GM21619 (cell line): ENCODE results near the gene HECTD4.

ENCODE experiments used
- ATAC-seq: cut with Tn5 transposase; IDR thresholded peaks from one replicate; pipeline ENCODE4 v1.9.1; 2021; ENCODE audit not compliant: unreplicated experiment

HECTD4 gene

GRCh38 chr12:112183141-112184021 is 198.8 kb downstream of the HECTD4 start:
- ATAC-seq, result no peak

DNA sequence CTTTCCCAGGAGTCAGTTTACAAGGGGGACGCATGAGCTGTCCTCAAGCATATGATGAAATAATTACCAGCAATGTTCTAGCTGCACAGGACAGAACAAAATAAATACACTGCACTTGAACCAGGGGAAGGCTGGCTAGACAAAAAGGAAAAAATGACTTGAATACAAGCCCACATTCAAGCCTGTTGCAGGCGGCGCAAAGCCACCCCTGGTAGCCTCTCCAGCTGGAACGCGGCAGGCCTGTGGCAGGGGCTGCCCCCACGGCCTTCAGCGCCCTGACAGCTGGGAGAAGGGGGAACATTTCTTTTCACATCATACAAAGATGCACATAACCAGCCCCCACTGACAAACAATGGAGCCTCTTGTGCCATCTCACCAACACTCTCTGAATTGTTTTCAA is 199.7 kb downstream of the HECTD4 start:
- no peak for ATAC-seq

GRCh38 chr12:112180422-112180821 is 201.8 kb downstream of the HECTD4 start:
- no peak for ATAC-seq

DNA sequence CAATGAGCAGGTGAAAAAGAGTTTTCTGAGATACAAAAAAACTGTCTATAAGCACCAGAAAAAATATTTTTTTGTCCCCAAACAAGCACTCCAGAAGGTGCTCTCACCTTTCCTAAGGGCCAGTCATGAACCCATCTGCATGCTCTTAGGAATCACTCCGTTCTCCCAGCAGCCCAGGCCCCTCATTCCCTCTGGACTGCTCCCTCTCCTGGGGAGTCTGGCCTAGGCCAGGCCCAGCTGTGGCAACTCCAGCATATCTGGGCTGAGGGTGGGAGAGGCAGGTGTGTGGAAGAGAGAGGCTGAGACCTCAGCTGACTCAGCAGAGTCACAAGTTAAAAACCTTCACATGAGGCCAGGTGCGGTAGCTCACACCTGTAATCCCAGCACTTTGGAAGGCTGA is 202.3 kb downstream of the HECTD4 start:
- no peak for ATAC-seq

DNA sequence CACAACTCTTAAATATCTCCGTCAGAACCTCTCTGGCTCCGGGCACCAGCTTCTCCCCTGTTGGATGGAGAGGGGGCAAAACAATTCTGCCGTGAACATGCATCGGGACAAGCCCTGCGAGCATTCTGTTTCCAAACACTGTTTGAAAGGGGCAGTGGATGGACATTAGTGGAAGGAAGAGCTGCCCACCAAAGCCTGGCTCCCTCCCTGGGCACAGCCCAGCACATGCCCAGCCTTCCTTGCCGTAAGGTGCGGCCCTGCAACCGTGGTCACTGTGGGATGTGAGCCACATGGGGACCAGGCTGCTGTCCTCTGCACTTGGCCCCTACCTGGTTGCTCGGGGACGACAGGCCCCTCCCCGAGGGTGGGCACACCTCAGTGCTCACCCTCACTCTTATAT is 202.9 kb downstream of the HECTD4 start:
- ATAC-seq, result no peak

DNA sequence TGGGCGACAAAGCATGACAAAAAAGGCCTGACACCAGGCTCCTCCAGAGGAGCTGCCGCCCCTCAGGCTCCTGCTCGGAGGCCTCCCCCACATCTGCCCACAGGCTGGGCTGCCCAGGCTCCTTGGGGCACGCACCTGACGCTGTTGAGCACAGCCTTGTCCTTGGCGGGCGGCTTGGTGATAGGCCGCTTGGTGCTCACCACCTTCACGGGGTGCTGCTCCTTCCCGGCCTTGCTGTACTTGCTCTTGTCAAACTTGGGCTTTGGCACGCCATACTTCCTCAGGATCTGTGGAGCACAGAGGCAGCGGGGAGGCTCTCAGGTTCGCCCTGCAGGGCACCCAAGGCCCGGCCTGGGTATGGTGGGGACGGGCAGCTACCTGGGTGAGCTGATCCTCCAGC is 203.4 kb downstream of the HECTD4 start:
- no peak for ATAC-seq

GRCh38 chr12:112176321-112177010 is 205.8 kb downstream of the HECTD4 start:
- ATAC-seq, result no peak

- ATAC-seq, result no peak
These were observed 206.7 kb downstream of the HECTD4 start for GRCh38 chr12:112175361-112176155.

DNA sequence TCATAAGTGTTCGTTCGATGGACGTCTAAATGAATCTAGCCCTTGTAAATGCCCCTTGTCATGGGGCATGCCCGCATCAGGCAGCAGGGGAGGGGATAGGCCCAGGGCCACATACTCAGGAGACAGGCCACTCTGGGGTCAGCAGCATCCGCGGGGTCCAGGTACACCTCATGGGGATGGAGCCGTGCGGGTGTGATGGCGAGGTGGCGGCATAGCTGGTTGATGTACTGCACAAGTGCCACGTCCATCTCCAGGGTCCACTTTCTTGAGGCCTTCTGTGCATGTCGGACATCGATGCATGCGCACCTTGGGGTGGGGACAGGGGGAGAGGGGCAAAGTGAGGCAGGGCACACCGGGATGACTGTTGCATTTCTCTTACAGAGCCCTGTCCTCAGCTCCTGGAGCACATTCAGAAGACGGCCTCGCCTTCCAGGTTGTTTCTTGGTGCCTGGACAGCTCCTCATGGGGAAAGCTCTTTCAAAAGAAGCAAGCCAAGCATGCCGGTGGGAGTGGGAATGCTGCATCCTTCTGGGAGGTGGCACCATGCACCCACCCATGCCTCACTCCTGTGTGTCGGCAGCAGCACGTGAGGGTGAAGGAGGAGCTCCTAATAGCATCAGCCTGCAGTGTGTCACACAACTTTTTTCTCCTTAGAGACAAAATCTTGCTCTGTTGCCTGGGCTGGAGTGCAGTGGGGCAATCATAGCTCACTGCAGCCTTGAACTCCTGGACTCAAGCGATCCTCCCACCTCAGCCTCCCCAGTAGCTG is 209.5 kb downstream of the HECTD4 start:
- ATAC-seq, result no peak

DNA sequence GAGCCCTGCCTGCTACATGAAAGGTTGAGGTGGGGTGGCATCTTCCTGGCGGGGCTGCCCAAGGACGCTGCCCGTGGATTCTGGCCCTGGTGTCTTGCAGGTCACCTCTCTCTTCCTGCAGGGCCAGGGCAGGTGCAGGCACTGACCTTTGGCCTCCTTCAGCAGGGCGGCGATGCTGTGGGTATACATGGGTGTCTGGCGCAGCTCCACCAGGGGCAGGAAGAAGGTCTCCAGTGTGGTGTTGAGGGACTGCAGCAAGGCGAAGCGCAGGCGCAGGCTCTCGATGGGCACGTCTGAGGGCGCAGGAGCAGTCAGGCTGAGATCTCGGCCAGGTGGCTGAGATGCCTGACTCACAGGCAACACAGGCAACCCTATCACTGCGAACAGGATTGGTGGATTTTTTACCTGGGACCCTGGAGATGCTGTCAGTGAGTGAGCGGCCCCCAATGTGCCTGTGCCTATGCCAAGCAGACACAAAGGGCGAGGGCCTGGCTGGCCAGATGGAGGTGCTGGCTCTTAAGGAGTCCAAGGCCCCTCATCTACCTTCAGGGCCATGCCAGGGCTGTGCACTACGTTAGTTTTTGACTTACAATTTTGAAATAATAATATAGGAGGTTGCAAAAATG is 211.1 kb downstream of the HECTD4 start:
- no peak for ATAC-seq

- no peak for ATAC-seq
These were observed 211.9 kb downstream of the HECTD4 start for GRCh38 chr12:112170376-112170775.

- ATAC-seq, result no peak
These were observed 212.3 kb downstream of the HECTD4 start for GRCh38 chr12:112169966-112170365.

- ATAC-seq, result no peak
These were observed 212.9 kb downstream of the HECTD4 start for GRCh38 chr12:112169161-112169872.

DNA sequence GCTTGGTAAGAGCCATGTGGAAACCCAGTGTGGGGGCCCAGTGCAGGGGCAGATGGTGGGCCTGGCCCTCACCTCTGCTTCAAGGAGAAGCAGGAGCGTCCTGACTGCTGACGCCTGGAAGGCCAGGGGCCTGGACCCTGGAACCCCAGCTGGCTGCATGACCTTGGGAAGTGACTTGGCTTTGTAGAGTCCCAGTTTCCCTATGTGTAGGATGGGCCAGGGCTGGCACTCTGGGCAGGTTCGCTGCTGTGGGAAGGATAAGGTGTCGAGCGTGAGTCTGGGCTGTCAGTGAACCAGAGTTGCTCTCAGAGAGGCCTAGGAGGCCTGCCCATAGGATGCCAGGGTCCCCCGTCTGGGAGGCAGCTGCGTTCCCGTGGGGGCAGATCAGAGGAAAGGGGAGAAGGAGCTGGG is 213.7 kb downstream of the HECTD4 start:
- no peak for ATAC-seq

DNA sequence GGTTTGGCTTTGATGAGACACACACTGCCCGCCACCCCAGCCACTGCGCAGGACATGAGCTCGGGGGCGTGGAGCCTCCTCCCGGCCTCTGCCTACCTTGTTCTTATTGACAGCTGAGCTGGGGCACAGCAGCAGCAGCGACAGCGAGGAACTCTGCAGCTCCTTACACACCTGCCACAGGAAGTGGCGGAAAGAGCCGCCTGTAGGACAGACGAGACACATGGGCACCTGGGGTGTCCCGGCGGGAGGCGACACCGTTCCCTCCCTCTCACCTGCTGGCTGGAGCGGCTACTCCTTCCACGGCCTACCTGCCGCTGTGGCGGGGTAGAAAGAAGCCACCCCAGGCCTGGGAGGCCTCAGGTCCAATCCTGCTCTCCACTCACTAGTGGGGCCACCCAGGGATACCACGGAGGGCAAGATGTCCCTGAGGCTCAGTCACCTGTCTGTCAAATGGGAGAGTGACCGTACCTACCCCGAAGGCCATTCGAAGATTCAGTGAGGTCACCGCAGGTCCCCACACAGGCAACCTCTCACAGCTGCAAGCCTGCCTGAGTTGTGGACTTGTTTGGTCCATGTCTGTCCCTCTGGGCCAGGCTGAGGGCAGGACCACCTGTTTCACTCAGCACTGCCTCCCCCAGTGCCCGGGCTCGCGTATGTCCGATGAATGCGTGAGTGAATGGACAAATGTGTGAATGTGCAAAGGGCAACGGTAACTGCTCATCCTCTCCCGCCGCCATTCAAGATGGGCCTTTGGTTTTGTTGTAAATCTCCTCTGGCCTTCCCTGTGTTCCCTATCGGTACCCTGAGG is 214.3 kb downstream of the HECTD4 start:
- ATAC-seq, result no peak

DNA sequence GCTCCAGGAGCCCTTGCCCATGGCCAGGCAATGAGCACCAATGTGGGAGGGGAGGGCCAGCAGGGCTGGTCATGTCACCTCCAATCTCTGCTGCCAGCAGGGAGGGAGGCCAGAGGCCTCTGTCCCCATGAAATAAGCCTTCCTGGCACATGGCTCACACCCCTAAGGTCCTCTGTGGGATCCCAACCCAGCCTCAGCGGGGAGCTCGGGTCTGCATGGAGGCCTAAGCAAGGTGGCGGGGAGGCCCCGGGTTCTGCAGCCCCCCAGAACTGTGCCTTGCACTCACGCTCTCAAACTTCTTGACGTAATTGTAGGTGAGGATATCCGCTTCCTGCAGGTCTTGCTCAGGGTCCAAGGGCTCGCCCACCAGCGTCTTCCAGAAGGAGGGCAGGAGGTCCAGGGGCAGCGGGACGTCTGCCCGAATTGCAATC is 215.2 kb downstream of the HECTD4 start:
- no peak for ATAC-seq

DNA sequence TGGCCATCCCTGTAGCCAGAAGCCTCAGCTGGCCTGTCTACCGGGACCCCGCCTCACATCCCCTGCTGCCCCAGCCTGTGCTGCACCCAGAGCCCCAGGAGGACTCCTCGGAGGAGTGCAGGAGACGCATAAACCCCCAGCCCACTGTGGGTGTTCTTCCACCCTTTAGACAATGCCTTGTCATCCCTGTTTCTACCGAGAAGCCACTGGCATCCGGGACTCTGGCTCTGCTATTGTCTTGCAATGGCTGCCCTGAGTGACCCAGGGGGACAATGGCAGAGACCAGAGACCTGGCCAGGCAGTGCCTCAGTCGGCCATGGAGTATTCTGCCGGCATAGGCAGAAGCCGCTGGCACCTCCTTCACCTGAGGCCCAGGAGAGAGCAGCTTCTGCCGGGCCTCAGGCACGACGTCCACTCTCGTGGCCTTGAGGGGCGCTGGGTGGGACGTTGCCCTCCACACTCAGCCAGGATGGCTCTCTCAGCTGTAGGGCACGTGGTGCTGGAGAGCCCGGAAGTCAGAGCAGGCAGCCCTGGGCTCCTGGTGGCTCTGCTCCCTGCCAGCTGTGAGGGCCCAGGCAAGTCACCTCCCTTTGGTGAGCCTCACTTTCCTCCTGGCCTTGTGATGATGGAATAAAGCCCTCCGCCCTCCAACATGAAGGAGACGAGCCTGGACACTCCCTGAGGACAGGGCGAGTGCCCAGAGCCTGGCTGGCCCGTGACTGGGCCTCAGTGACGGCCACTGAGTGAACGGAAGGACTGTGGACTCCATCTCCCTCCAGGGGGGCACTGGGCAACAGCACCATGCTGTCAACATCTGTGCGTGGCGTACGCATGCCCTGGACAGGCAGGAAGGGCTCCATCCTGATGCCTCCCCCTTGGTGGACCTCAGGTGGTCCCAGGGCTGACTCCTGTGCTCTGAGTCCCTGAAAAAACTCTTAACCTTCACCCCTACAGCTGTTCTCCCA is 215.9 kb downstream of the HECTD4 start:
- no peak for ATAC-seq

DNA sequence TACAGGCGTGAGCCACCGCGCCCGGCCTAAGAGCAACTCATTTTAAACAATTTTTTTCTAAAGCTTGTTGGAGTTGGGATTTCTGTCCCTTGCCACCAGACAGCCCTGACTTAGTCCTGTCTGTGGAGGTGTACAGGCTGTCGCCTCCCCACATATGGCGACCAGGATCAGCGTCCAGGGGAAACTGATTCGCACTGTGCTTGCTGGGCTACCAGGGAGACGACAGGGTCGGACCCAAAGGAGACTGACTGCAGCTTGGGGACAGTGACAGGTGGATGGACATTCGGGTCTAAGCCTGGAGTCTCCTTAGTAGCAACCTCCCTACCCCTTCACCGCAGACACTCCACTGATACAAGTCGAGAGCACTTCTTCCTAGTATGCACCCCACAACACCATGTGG is 216.6 kb downstream of the HECTD4 start:
- ATAC-seq, result no peak
